ENCODE measurements around the gene MAP3K12. TPM values are rescaled to one million over a fixed set of nuclear protein-coding genes. Genes with fewer than 3 reads are reported as not detected.
"Not testable (repeated sequence)": the region's sequence is repeated elsewhere in the genome, so short reads cannot be mapped to it uniquely, and the experiment has no call there.

The MAP3K12 gene
- total and polyA plus RNA-seq, 2 donors = 17.3 to 27.4 TPM

DNA sequence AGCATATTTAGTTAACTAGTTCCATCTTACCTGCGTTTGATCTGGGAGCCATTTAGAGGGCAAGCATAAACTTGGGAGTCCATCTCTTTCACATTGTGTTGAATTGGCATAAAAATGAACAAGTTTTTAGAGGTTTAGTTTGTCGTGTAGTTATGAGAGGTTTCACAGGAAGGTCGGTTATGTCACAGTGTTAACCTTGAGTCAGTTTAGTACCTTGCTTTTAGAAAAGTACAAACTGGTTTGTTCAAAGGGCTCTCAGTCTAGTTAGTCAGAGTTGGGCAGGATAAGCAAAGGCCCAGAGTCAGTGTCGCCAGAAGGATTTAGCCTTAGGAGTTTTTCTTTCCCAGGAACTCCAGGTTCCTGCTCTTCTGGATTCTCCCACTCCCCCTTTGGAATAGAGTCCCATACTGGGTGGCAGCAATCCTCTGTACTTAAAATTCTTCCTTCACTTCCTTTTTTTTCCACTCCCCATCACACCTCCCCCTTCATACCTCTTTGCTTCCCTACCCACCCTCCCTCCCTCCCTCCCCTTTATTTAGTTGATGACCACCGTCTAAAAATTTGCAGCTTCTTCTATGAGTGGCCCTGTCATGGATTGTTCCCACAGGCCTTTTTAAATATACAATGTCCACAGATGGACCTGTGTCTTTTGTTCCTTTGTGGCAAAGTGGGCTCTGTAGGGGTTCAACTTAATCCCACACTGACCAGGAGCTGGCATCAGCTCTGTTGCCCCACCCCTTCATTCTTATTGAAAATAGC lies 35.3 kb downstream of the MAP3K12 start:
- Histone ChIP-seq H3K36me3 (ENCODE audit: insufficient read depth) (peaks cover 17% of the 10 kb centered on the region), H3K4me3 (ENCODE audit: low read depth, low read length) (no peak overlapping the region), H3K4me1 (ENCODE audit: insufficient read depth) (no peaks in the 10 kb centered on the region), H3K27ac (ENCODE audit: low read depth) (no peak overlapping the region)
- 56% methylated on average over 5 of the region's 5 CpGs for WGBS
- DNase-seq (ENCODE audit: extremely low spot score) = no peak

DNA sequence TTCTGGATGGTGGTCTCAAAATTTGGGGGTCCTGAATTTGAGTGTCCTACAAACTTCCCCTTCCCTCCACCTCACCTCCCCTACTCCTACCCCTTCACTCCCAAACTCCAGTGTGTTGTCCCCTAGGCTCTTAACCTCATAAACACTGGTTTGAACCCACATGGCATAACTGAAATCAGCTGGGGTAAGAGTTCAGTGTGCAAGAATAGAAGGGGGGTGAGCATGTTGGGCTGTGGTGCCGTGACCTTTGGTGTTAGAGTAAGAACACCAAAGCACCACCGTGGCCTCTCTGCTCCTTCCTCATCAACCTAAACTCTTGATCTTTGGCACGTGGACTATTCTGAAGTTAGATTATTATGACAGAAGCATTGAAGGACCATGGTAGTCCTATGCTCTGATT lies 36.3 kb downstream of the MAP3K12 start:
- Histone ChIP-seq H3K4me3 (ENCODE audit: low read depth, low read length) (no peak overlapping the region), H3K27ac (ENCODE audit: low read depth) (no peak overlapping the region), H3K36me3 (ENCODE audit: insufficient read depth) (peaks cover 18% of the 10 kb centered on the region), H3K4me1 (ENCODE audit: insufficient read depth) (no peaks in the 10 kb centered on the region)
- no peak for DNase-seq (ENCODE audit: extremely low spot score)
- 73% methylated on average over 3 of the region's 3 CpGs for WGBS

DNA sequence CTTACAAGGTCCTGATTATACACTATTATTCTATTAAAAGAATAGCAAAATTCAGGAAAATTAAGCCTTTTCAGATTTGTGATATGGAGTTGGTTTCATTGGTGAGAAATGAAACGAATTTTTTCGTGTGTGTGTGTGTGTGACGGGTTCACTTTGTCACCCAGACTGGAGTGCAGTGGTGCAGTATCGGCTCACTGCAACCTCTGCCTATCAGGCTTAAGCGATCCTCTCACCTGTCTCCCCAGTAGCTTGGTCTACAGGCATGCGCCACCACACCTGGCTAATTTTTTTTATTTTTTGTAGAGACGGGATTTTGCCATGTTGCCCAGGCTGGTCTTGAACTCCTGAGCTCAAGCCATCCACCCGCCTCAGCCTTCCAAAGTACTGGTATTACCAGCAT lies 37.7 kb downstream of the MAP3K12 start:
- no peak for DNase-seq (ENCODE audit: extremely low spot score)
- H3K4me1 ChIP-seq (ENCODE audit: insufficient read depth) = no peaks in the 10 kb centered on the region
- H3K4me3 ChIP-seq (ENCODE audit: low read depth, low read length) = no peak overlapping the region
- no peak overlapping the region for H3K27ac ChIP-seq (ENCODE audit: low read depth)
- 85% methylated on average over 8 of the region's 8 CpGs for WGBS
- peaks cover 18% of the 10 kb centered on the region for H3K36me3 ChIP-seq (ENCODE audit: insufficient read depth)

DNA sequence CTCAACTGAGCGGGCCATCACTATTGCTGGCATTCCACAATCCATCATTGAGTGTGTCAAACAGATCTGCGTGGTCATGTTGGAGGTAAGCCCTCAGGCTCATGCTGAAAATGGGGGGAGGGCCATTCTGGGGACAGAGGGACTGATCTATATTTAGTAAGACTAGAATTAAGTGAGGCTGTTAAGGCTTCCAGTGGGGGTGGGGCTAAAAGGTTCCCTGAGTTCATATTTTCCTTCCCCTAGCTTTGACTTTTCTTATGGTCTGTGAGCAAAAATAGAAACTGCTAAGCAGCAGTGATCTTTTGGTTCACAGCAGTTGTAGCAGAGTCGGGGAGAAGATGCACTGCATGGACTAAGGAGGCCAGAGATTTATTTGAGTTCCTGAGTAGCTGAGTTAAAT lies 38.2 kb downstream of the MAP3K12 start:
- Histone ChIP-seq H3K27ac (ENCODE audit: low read depth) (no peak overlapping the region), H3K36me3 (ENCODE audit: insufficient read depth) (peaks cover 18% of the 10 kb centered on the region), H3K4me3 (ENCODE audit: low read depth, low read length) (no peak overlapping the region), H3K4me1 (ENCODE audit: insufficient read depth) (no peaks in the 10 kb centered on the region)
- DNase-seq (ENCODE audit: extremely low spot score) = no peak
- WGBS = 68% methylated on average over 3 of the region's 3 CpGs

DNA sequence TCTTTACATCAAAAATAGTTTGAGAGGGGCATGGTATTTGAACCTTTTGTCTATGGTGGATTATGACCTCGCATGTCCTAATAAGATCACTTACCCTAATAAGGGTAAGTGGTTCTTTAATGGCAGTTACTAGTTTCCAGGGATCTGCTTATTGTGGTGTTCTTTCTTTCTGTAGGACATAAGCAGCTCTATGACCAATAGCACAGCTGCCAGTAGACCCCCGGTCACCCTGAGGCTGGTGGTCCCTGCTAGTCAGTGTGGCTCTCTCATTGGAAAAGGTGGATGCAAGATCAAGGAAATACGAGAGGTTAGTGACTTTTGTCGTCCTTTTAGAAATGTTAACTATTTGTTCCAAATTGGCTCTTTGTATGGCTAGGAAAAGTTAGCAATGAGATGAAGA lies 40.2 kb downstream of the MAP3K12 start:
- WGBS = 73% methylated on average over 4 of the region's 4 CpGs
- Histone ChIP-seq H3K36me3 (ENCODE audit: insufficient read depth) (peaks cover 13% of the 10 kb centered on the region), H3K4me1 (ENCODE audit: insufficient read depth) (no peaks in the 10 kb centered on the region), H3K4me3 (ENCODE audit: low read depth, low read length) (no peak overlapping the region), H3K27ac (ENCODE audit: low read depth) (no peak overlapping the region)
- DNase-seq (ENCODE audit: extremely low spot score) = no peak

DNA sequence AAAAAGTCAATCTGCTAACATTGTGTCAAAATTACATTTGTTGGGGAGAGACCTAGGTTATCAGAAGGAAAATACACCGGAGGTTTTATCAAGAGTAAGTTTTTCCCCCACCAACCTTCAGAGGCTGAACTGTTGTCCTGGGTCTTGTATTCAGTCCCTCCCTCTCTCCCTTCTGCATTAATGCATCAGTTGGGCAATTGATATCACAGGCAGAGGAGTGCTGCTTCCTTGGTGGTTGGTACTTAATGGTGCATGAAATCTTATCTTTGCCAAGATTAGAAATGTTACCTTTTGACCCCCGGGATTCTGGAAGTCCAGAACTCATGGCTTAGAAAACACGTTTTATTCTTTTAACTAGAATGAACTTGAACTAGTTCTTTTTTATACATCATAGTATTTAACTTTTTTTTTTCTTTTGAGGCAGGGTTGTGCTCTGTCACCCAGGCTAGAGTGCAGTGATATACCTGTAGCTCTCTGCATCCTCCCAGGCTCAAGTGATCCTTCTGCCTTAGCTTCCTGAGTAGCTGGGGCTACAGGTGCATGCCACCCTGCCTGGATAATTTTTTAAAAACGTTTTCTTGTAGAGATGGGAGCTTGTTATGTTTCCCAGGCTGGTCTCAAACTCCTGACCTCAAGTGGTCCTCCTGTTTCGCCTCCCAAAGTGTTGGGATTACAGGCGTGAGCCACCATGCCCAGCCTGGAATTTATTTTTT lies 42.4 kb downstream of the MAP3K12 start:
- no peak overlapping the region for H3K4me3 ChIP-seq (ENCODE audit: low read depth, low read length)
- H3K4me1 ChIP-seq (ENCODE audit: insufficient read depth) = no peaks in the 10 kb centered on the region
- peaks cover 10% of the 10 kb centered on the region for H3K36me3 ChIP-seq (ENCODE audit: insufficient read depth)
- 71% methylated on average over 6 of the region's 6 CpGs for WGBS
- no peak overlapping the region for H3K27ac ChIP-seq (ENCODE audit: low read depth)
- DNase-seq (ENCODE audit: extremely low spot score) = no peak

DNA sequence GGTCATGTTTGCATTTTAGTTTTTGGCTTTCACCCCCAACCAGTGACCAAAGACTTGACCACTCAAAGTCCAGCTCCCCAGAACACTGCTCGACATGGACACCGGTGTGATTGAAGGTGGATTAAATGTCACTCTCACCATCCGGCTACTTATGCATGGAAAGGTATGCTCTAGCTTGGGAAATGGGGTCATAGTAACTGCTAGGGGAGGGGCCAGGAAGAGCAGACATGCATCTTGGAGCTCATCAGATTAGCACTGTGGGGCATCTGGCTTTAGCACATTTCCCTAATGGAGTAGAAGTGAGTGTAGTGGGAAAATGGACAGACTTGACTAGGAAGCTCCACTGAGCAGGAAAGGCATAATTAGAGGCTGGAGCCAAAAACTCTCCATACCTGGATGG lies 44.6 kb downstream of the MAP3K12 start:
- H3K36me3 ChIP-seq (ENCODE audit: insufficient read depth) = peaks cover 6% of the 10 kb centered on the region
- no peak for DNase-seq (ENCODE audit: extremely low spot score)
- no peak overlapping the region for H3K27ac ChIP-seq (ENCODE audit: low read depth)
- H3K4me3 ChIP-seq (ENCODE audit: low read depth, low read length) = no peak overlapping the region
- H3K4me1 ChIP-seq (ENCODE audit: insufficient read depth) = no peaks in the 10 kb centered on the region
- WGBS = 52% methylated on average over 3 of the region's 3 CpGs

DNA sequence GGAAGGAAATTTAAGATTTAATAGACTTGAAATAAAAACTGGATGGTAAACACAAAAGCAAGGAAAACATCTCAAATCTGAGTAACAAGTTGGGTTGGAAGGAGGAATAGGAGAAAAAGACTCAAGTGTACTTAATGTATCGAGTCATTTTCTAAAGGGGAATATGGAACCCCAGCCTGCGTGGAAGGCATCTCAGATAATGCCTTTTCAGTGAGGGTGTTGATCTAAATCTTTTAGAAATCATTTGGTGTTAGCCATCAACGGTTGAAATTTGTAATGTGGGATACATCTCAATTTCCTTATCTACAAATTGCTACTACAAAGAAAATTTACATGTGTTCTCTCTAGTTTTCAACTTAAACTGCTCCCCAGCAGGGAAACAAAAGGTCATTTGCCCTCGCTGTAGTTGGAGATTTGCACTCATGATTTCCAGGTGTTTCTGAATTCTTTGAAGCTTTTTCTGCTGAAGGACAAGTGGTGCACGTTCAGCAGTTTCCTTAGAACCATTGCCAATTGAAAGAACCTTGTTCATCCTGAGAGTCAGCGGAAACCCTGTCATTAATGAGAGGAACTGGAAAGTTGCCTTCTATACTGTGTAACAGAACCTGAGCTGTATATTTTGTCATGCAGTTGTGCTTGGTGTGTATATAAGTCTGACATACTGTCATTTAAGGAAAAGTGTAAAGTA lies 45.2 kb downstream of the MAP3K12 start:
- Histone ChIP-seq H3K4me3 (ENCODE audit: low read depth, low read length) (no peak overlapping the region), H3K27ac (ENCODE audit: low read depth) (no peak overlapping the region), H3K4me1 (ENCODE audit: insufficient read depth) (no peaks in the 10 kb centered on the region), H3K36me3 (ENCODE audit: insufficient read depth) (peaks cover 5% of the 10 kb centered on the region)
- no peak for DNase-seq (ENCODE audit: extremely low spot score)
- WGBS = 26% methylated on average over 6 of the region's 6 CpGs

DNA sequence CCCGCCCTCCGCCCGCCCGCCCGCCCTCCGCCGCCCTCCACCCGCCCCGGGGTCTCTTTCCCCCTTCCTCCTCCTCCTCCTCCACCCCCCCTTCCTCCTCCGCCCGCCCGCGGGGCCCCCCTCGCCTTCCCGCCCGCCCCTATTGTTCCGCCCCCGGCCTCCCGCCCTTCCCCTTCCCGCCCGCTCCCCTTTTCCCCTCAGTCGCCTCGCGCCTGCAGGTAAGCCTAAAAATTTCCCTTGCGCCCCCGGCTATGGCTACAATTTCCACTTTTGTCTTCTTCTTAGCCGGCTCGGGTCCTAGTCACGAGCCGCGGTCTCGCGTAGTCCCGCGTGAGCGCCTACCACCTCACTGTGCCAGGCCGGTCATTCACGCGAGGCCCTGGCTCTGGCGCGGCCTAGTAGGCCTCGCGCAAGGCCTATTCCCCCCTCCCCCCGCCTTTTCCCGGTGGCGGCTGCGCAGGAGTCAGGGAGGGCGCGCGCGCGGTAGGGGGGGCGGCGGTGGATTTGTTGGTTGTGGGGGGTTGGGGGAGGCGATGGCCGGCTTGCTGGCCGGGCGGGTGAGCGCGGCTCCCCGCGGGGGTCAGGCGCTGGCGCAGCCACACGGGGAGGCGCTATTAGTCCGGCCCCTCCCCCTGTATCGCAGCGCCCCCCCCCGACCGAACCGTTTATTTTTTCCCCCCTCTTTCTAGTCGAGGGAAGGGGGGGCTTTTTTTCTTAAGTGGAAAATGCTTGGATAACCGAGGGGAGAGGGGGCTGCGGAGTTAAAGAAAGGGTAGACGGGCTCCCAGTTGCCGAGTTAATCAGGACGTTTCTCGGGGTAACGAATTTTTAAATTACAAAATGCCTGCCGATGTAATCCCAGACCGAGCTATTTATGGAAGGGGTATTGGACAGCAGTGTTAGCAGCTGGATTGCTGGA lies 46.8 kb downstream of the MAP3K12 start:
- DNase-seq (ENCODE audit: extremely low spot score) = peak; percentile 64
- H3K4me3 ChIP-seq (ENCODE audit: low read depth, low read length) = peak overlapping the region; percentile 70
- no peaks in the 10 kb centered on the region for H3K4me1 ChIP-seq (ENCODE audit: insufficient read depth)
- under 1% methylated on average over 75 of the region's 82 CpGs for WGBS
- peaks cover 2% of the 10 kb centered on the region for H3K36me3 ChIP-seq (ENCODE audit: insufficient read depth)
- H3K27ac ChIP-seq (ENCODE audit: low read depth) = peak overlapping the region; percentile 93

DNA sequence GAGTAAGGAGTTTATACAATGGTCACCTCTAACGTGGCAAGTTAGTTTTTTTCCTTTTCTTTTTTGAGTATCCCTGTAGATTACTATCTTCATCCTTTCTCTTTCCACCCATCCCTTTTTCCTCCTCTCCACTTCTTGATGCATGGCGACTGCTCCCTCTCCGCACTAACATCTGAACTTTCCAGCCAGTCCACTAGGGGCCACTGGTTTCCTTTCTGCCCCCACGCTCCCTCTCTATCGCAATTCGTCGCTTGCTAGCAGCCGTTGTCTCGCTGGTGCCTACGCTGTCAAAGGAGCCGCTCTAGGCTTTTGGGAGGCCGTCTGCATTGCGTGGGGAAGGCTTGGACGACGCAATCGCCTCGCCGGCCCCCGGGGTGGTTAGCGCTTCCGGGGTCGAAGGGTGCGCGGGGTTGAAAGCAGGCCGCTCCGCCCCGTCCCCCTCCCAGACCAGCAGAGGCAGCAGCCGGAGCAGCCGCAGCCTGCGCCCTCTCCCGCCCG lies 47.5 kb downstream of the MAP3K12 start, which contains the start of gene PCBP2:
Gene PCBP2, plus strand, starts transcription at position 442 of the 498 bp plus-strand sequence. CDS start 2,699 bp downstream, outside the sequence.
- peaks cover 2% of the 10 kb centered on the region for H3K36me3 ChIP-seq (ENCODE audit: insufficient read depth)
- WGBS = under 1% methylated on average over 32 of the region's 32 CpGs
- no peaks in the 10 kb centered on the region for H3K4me1 ChIP-seq (ENCODE audit: insufficient read depth)
- DNase-seq (ENCODE audit: extremely low spot score) = peak; percentile 98
- peak within 1 kb of the TSS; percentile 93 for H3K27ac ChIP-seq (ENCODE audit: low read depth)
- H3K4me3 ChIP-seq (ENCODE audit: low read depth, low read length) = peak within 1 kb of the TSS; percentile 70

DNA sequence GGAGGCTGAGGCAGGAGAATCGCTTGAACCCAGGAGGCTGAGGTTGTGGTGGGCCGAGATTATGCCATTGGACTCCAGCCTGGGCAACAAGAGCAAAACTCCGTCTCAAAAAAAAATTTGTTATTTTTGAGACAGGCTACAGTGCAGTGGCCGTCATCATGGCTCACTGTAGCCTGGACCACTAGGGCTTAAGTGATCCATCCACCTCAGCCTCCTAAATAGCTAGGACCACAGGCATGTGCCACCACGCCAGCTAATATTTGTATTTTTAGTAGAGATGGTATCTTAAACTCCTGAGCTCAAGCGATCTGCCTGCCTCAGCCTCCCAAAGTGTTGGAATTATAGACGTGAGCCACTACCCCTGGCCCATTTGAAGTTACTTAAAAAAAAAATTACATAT lies 48.3 kb downstream of the MAP3K12 start:
- DNase-seq (ENCODE audit: extremely low spot score) = no peak
- H3K27ac ChIP-seq (ENCODE audit: low read depth) = no peak overlapping the region
- peaks cover 2% of the 10 kb centered on the region for H3K36me3 ChIP-seq (ENCODE audit: insufficient read depth)
- 90% methylated on average over 7 of the region's 7 CpGs for whole genome bisulfite sequencing
- H3K4me1 ChIP-seq (ENCODE audit: insufficient read depth) = no peaks in the 10 kb centered on the region
- H3K4me3 ChIP-seq (ENCODE audit: low read depth, low read length) = no peak overlapping the region

DNA sequence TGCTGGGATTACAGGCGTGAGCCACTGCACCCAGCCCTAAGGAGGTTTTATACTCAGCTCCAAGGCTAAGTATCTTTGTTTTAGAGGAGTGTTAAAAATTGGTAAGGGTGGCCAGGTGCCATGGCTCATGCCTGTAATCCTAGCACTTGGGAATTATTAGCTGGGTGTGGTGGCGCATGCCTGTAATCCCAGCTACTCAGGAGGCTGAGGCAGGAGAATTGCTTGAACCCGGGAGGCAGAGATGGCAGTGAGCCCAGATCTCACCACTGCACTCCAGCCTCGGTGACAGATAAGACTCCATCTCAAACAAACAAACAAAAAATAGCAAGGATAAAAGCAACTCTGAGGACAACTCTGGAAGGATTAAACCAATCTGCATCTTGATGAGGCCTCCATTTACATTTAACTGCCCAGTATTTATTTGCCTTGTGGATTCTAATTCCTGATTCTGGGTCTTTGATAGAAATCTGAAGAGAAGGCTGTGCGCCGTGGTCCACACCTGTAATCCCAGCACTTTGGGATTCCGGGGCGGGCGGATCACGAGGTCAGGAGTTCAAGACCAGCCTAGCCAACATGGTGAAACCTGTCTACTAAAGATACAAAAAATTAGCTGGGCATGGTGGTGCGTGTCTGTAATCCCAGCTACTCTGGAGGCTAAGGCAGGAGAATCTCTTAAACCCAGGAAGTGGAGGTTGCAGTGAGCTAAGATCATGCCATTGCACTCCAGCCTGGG lies 54.5 kb downstream of the MAP3K12 start:
- DNase-seq (ENCODE audit: extremely low spot score); H3K36me3 ChIP-seq (ENCODE audit: insufficient read depth); H3K27ac ChIP-seq (ENCODE audit: low read depth); H3K4me1 ChIP-seq (ENCODE audit: insufficient read depth); H3K4me3 ChIP-seq (ENCODE audit: low read depth, low read length): not testable (repeated sequence)
- WGBS = 89% methylated on average over 11 of the region's 11 CpGs
